ENCODE results near the gene UNC5CL. TPM values are rescaled to one million over a fixed set of nuclear protein-coding genes. Genes with fewer than 3 reads are reported as not detected.

The UNC5CL gene
- total and polyA plus RNA-seq, 2 of the 8 experiments (the other 6 are each of a cell fraction or from before 2014, with no cell fraction given) = 1.3 to 1.7 TPM

DNA sequence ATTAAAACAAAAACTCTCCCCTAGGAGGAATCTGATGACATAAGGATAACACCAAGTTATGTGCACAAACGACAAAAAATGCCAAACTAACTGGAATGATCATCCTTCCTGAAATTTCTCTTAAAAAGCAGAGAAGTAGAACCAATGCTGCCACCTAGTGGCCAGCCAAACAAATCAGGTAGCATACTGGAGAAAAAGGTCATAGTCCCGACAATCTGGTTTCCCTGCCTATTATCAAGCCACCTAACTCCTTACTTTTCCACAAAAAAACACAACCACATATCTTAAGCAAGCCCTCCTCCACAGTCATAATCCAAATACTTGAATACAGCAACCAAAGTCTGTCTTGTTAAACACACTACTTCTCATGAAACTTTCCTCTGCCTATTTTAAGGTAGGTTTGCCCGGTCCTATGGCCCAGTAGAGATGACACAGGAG, 27.9 kb upstream of the UNC5CL start:
- Histone ChIP-seq H3K9ac (replicated peaks in 1 of 4; ENCODE audit: extremely low read depth in 1 of 4, low read depth in 3 of 4, low read length in 3 of 4) (no peak overlapping the region), H3K23ac (ENCODE audit: insufficient read length) (no peak overlapping the region), H3K79me2 (ENCODE audit: control insufficient read depth in 1 of 2, insufficient read depth in 2 of 2, low read length in 2 of 2) (no peaks in the 10 kb centered on the region), H3K79me1 (ENCODE audit: low read depth, low read length) (no peaks in the 10 kb centered on the region), H2BK20ac (ENCODE audit: low read length) (no peak overlapping the region), H2AK5ac (ENCODE audit: low read depth, low read length) (no peak overlapping the region), H3K18ac (ENCODE audit: extremely low read depth, low read length) (no peak overlapping the region), H3K4me1 (replicated peaks in 1 of 4; ENCODE audit: control insufficient read depth in 3 of 4, insufficient read depth in 4 of 4, low read length in 3 of 4) (peaks cover 0 to 4% (median 1%) of the 10 kb centered on the region in 4 experiments; a peak in 2 of 7 replicates), H3K23me2 (ENCODE audit: low read depth, low read length) (peaks cover 3% of the 10 kb centered on the region), H3K9me3 (ENCODE audit: insufficient read depth in 2 of 2, low read depth in 1 of 2, low read length in 1 of 2) (no peaks in the 10 kb centered on the region), H4K91ac (replicated peaks; ENCODE audit: insufficient read length, low read length) (no peak overlapping the region), H3K27me3 (replicated peaks in 1 of 4; ENCODE audit: control insufficient read depth in 3 of 4, extremely low read depth in 1 of 4, insufficient read depth in 3 of 4, low read length in 3 of 4) (no peaks in the 10 kb centered on the region), H3K56ac (replicated peaks; ENCODE audit: insufficient read length, low read depth, low read length) (no peak overlapping the region), H4K8ac (ENCODE audit: extremely low read depth, insufficient read depth, low read length) (no peak overlapping the region), H4K5ac (ENCODE audit: insufficient read length, low read depth, low read length) (no peak overlapping the region), H4K20me1 (replicated peaks in 1 of 2; ENCODE audit: control insufficient read depth in 1 of 2, insufficient read depth in 2 of 2, low read length in 2 of 2) (no peaks in the 10 kb centered on the region), H3K4me3 (ENCODE audit: extremely low read depth in 1 of 4, insufficient read depth in 2 of 4, low read depth in 3 of 4, low read length in 4 of 4) (no peak overlapping the region), H3K4me2 (ENCODE audit: insufficient read depth in 1 of 2, low read depth in 2 of 2, low read length in 2 of 2) (no peak overlapping the region), H2BK15ac (ENCODE audit: low read length) (no peak overlapping the region), H2BK120ac (replicated peaks; ENCODE audit: low read depth, low read length) (no peak overlapping the region), H3K27ac (ENCODE audit: low read depth, low read length) (no peak overlapping the region), H3K14ac (ENCODE audit: insufficient read length) (no peak overlapping the region), H2BK5ac (ENCODE audit: low read depth, low read length) (no peak overlapping the region), H2BK12ac (ENCODE audit: low read depth, low read length) (no peak overlapping the region), H3K4ac (replicated peaks; ENCODE audit: insufficient read length, low read depth, low read length) (no peak overlapping the region), H2AFZ (ENCODE audit: low read length) (no peak overlapping the region), H3K36me3 (ENCODE audit: control insufficient read depth in 2 of 4, insufficient read depth in 4 of 4, low read length in 3 of 4) (peaks cover 4 to 48% (median 26%) of the 10 kb centered on the region in 4 experiments; a peak in 7 of 8 replicates)
- DNase-seq (ENCODE audit: low read depth in 1 of 2, low spot score in 2 of 2) (peak in 1 of 2 experiments; percentile 70), FAIRE-seq (peak; percentile 92)
- peak; percentile 72 to 77 for TF ChIP-seq RAD21 (IDR thresholded peaks at IDR 0.05 in 1 of 2, conservative IDR thresholded peaks at IDR 0.05 in 1 of 2; ENCODE audit: low read depth in 2 of 2, low read length in 2 of 2)
- TF ChIP-seq, protein P1, sequence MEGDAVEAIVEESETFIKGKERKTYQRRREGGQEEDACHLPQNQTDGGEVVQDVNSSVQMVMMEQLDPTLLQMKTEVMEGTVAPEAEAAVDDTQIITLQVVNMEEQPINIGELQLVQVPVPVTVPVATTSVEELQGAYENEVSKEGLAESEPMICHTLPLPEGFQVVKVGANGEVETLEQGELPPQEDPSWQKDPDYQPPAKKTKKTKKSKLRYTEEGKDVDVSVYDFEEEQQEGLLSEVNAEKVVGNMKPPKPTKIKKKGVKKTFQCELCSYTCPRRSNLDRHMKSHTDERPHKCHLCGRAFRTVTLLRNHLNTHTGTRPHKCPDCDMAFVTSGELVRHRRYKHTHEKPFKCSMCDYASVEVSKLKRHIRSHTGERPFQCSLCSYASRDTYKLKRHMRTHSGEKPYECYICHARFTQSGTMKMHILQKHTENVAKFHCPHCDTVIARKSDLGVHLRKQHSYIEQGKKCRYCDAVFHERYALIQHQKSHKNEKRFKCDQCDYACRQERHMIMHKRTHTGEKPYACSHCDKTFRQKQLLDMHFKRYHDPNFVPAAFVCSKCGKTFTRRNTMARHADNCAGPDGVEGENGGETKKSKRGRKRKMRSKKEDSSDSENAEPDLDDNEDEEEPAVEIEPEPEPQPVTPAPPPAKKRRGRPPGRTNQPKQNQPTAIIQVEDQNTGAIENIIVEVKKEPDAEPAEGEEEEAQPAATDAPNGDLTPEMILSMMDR (IDR thresholded peaks at IDR 0.05; ENCODE audit: control extremely low read depth in 1 of 3, insufficient read depth in 1 of 3, low read depth in 1 of 3, low read length in 3 of 3) = peak in 2 of 3 experiments; percentile 54 to 79; a peak in 2 of 4 replicates
- TF ChIP-seq CHD2 (IDR thresholded peaks at IDR 0.05; ENCODE audit: low read length) = no peak
- POLR2A ChIA-PET (ENCODE audit: partially characterized antibody) = no interaction called here
- WGBS, 2 experiments (ENCODE audit: extremely low coverage in 1 of 2, insufficient coverage in 1 of 2, insufficient read length in 1 of 2, insufficient replicate concordance in 2 of 2, low coverage in 1 of 2, low lambda C conversion rate in 2 of 2, missing lambda C conversion rate in 1 of 2) = 66% methylated on average over 3 of the region's 3 CpGs; no CpG with 5 or more reads in 1 of the 2 experiments
- CTCF ChIA-PET (ENCODE audit: partially characterized antibody) = interaction anchor here (0.8 to 3.4 kb wide), 9 partner anchors 7 to 174 kb away, joined by 3 to 14 read pairs (median 4); partner anchors contain the start of genes APOBEC2 and UNC5CL

Data from H1 (cell line).